GM18517 (cell line): ENCODE data around the gene AR.
A peak's percentile ranks its signal among the peaks of the same experiment; 100 is the strongest.
"Not testable (repeated sequence)": the region's sequence is repeated elsewhere in the genome, so short reads cannot be mapped to it uniquely, and the experiment has no call there.

Source experiments
- ATAC-seq: cut with Tn5 transposase; IDR thresholded peaks from one replicate; pipeline ENCODE4 v1.9.1; 2021; ENCODE audit warnings: mild to moderate bottlenecking, moderate library complexity; ENCODE audit not compliant: unreplicated experiment

Gene AR

GRCh38 chrX:67622053-67622585 lies 78.3 kb downstream of the AR start:
- ATAC-seq, result no peak

GRCh38 chrX:67624325-67624724 lies 80.5 kb downstream of the AR start:
- no peak for ATAC-seq

- no peak for ATAC-seq
These were observed 91.6 kb downstream of the AR start for GRCh38 chrX:67635424-67635823.

GRCh38 chrX:67636532-67636931 lies 92.7 kb downstream of the AR start:
- ATAC-seq, result no peak

GRCh38 chrX:67637293-67637692 lies 93.5 kb downstream of the AR start:
- not testable (repeated sequence) for ATAC-seq

DNA sequence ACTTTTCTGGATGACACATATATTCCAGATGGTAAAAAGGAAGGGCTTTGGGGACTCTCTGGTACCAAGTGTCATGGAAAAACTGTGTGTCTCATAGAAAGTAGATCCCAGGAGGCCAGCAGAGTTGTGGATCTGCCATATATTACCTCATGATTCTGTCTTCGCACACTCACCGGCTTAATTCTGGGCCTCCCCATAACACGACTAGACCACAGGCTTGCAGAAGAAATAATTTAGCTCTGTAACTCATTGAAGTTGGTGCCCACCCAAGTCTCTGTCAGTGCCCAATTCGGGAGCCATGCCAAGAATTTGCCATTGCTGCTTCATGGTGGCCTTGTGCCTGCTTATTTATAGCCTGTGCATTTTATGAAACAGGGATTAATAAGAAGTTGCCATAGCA lies 104.5 kb downstream of the AR start:
- ATAC-seq, result no peak

DNA sequence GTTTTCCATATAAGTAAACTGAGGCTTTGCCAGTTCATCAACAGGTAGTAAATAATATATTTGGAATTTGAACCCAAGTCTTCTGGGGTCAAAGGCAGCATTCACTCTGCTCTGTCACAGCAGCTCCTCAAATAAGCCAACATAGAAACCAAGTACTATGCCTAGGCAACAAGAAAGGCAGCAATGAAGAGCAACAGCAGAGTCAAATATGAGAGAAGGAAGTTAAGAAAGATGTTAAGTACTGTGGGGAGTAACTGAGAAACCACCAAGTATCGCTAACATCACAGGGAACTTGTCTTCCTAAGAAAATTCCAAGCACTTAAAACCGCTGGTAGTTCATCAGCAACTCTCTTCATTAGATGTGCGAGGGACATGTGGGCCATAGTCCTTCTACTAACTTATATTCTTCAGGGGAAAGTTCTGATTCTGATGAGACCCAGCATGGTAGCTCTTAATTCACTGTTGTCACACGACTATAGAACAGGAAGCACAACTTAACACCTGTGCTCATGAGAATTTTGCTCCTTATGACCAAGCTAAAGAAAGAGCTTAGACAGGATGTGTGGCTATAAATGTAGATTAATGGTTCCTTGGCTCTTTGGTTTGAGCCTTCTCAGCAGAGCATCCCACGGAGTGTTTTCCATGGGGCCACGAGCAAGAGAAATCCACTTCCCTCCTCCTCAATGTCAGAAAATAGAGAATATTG lies 107.8 kb downstream of the AR start:
- no peak for ATAC-seq

- no peak for ATAC-seq
These were observed 108.7 kb downstream of the AR start for GRCh38 chrX:67652543-67652942.

DNA sequence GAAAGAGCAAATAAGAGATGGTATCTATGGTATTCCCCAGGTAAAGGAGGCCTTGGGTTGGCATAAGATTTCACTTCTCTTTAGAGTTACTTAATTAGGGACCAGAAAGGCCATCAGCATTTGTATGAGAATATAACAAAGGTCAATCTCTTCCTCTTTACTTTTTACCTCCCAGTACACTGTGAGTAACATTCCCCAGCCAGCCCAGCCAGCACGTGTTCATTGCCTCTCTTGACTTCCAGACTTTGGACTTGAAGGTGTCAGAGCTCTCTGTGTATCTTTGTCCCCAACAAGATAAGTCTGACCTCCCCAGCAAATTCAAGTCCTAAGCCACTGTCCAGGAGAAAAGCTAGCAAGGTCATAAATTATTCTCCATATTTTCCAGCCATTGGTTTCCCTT lies 110.5 kb downstream of the AR start:
- ATAC-seq, result no peak

- no peak for ATAC-seq
These were observed 121.8 kb downstream of the AR start for GRCh38 chrX:67665583-67665982.

DNA sequence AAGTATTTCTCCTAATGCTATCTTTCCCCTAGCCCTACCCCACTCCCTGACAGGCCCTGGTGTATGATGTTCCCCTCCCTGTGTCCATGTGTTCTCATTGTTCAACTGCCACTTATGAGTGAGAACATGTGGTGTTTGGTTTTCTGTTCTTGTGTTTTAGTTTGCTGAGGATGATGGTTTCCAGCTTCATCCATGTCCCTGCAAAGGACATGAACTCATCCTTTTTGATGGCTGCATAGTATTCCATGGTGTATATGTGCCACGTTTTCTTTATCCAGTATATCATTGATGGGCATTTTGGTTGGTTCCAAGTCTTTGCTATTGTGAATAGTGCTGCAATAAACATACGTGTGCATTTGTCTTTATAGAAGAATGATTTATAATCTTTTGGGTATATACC lies 126.9 kb downstream of the AR start:
- not testable (repeated sequence) for ATAC-seq

GRCh38 chrX:67673741-67674274 lies 130.0 kb downstream of the AR start:
- no peak for ATAC-seq

GRCh38 chrX:67674741-67675140 lies 130.9 kb downstream of the AR start:
- ATAC-seq, result no peak

DNA sequence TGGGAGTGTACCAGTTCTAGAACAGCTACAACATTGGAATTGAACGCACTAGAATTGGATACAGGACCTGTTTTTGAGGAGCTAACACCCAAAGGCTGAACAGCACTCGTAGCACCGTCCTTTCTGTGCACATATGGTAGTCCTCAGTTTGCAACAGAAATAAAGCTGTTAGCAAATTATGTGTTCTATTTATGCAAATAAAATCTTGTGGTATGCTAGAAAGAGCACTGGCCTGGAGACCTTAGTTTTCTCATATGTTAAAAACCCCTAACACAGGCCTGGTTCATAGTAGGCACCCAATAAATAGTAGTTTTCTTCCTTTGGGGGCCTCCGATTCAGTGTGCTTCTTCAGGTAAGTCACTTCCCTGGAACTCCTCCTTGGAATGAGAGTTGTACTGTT lies 140.3 kb downstream of the AR start:
- no peak for ATAC-seq

DNA sequence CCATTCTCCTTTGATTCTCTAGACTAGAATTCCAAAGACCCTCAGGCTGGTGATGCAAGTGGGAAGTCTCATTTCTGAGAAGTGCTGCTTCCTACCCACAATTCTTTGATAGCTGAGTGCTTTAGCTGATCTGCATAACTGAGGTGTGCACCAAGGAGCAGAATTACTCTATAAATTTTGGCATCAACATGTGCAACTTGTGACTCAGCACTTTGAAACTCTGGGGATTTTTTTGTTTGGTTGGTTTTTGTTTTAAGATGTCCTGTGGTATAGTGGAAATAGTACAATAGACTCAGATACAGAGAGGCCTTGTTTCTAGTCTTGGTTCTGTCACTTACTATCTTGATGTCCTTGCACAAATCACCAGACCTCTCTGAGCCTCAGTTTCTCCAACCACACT lies 148.4 kb downstream of the AR start:
- peak; percentile 62 for ATAC-seq

DNA sequence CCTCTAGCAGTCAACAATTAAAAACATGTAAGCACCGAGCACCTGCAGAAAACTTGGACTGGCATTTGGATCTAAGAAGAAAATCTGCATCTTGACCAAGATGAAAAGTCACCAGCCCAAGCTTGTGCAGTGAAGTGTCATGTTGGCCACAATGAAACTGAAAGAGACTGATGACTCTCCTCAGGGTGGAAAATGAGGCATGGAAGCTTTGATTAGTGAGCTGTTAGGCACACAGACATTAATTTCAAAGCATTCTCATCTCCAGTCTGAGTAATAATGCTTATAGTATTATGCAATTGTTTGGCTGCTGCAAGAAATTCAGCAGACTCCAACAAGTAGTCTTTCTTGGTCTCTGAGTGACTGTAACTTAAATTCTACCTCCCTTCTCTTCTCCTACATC lies 150.1 kb downstream of the AR start:
- no peak for ATAC-seq

GRCh38 chrX:67697452-67697851 lies 153.6 kb downstream of the AR start:
- no peak for ATAC-seq

GRCh38 chrX:67700602-67701001 lies 156.8 kb downstream of the AR start:
- ATAC-seq, result no peak

GRCh38 chrX:67714004-67714403 lies 170.2 kb downstream of the AR start:
- ATAC-seq, result no peak

GRCh38 chrX:67717571-67717970 lies 173.8 kb downstream of the AR start:
- ATAC-seq, result no peak

- no peak for ATAC-seq
These were observed 175.1 kb downstream of the AR start for GRCh38 chrX:67718926-67719325.

DNA sequence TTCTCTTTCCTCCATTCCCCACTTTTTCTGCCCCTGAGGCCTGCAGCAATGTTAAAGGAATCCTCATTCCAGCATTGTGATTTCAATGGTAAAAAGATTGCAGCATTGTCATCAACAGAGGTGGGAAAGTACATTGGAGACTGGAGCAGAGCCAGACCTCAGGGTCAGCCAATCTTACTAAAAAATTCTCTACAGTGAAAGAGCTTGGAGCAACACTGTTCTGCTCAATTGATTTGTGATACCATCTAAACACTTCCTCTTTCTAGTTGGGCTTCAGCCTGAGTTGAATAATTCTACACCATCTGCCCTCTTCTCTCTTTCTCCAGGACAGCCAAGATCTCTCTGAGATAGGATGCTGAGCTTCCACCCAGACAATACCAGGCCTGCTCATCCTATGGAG lies 176.5 kb downstream of the AR start:
- ATAC-seq, result no peak

- no peak for ATAC-seq
These were observed 177.5 kb downstream of the AR start for GRCh38 chrX:67721321-67721720.
